SU-DHL-6 (cell line): Measurements from ENCODE around the gene BTN3A1.
"Not testable (repeated sequence)": the region's sequence is repeated elsewhere in the genome, so short reads cannot be mapped to it uniquely, and the experiment has no call there.

ENCODE experiments used
- H2AFZ ChIP-seq: fragments of 200-600 bp; sonication (generic); 2 replicates; pipeline ENCODE4 v1.6.1; 2014; ENCODE audit warnings: low read depth, mild to moderate bottlenecking, moderate library complexity, mixed read lengths, antibody characterized with exemption, low read length; ENCODE audit not compliant: severe bottlenecking
- H3F3A ChIP-seq: fragments of 200-600 bp; shearing (Covaris generic); 2 replicates; pipeline ENCODE4 v1.6.0; 2016; ENCODE audit warnings: antibody characterized with exemption, mild to moderate bottlenecking; ENCODE audit not compliant: insufficient read depth
- H3K27ac ChIP-seq: fragments of 200-600 bp; sonication (generic); 2 replicates; pipeline ENCODE4 v1.5.1; 2016; ENCODE audit warnings: low read depth, mild to moderate bottlenecking, low read length, moderate library complexity, mixed read lengths
- H3K27me3 ChIP-seq: fragments of 200-600 bp; sonication (generic), shearing (Covaris generic); 2 replicates; pipeline ENCODE4 v1.6.0; 2014; ENCODE audit warnings: mild to moderate bottlenecking, low read length
- H3K36me3 ChIP-seq: fragments of 200-600 bp; sonication (generic); 2 replicates; pipeline ENCODE4 v1.6.1; 2014; ENCODE audit warnings: mild to moderate bottlenecking, low read length, mixed read lengths
- H3K4me2 ChIP-seq: fragments of 300-600, 200-600 bp; shearing (Covaris generic), sonication (generic); 2 replicates; pipeline ENCODE4 v1.6.0; 2014; ENCODE audit warnings: low read length, low read depth, mild to moderate bottlenecking; ENCODE audit not compliant: poor library complexity, severe bottlenecking
- H3K4me3 ChIP-seq: fragments of 200-600 bp; sonication (generic); 2 replicates; pipeline ENCODE4 v1.5.1; 2014; ENCODE audit warnings: antibody characterized with exemption, low read length, mild to moderate bottlenecking, mixed read lengths; ENCODE audit not compliant: insufficient read depth, poor library complexity, severe bottlenecking
- H3K79me2 ChIP-seq: fragments of 200-600 bp; sonication (generic); 2 replicates; pipeline ENCODE4 v1.6.1; 2014; ENCODE audit warnings: mild to moderate bottlenecking, low read length, moderate library complexity; ENCODE audit not compliant: insufficient read depth
- H3K9ac ChIP-seq: fragments of 200-600 bp; sonication (generic); 2 replicates; pipeline ENCODE4 v1.7.0; 2014; ENCODE audit warnings: mild to moderate bottlenecking, low read length
- H3K9me2 ChIP-seq: fragments of 200-600 bp; sonication (generic); replicated peaks from 2 replicates; pipeline ENCODE4 v1.6.1; 2014; ENCODE audit warnings: low read length; ENCODE audit not compliant: insufficient read depth
- H3K9me3 ChIP-seq: fragments of 200-600 bp; sonication (generic); 2 replicates; pipeline ENCODE4 v1.6.1; 2014; ENCODE audit warnings: low read length, mixed read lengths; ENCODE audit not compliant: insufficient read depth
- H4K20me1 ChIP-seq: fragments of 200-600 bp; sonication (generic); 2 replicates; pipeline ENCODE4 v1.6.1; 2014; ENCODE audit warnings: low read depth, mild to moderate bottlenecking, antibody characterized with exemption, low read length, moderate library complexity, mixed read lengths
- EZH2phosphoT487 ChIP-seq: fragments of 200-600 bp; sonication (generic), shearing (Covaris generic); conservative IDR thresholded peaks from 2 replicates; pipeline ENCODE4 v1.6.1; 2018; ENCODE audit warnings: mild to moderate bottlenecking, antibody characterized with exemption, low read length, moderate library complexity, mixed read lengths
- TF ChIP-seq, protein P1 (sequence below): fragments of 200-600 bp; sonication (generic); IDR thresholded peaks from one replicate; pipeline ENCODE4 v1.5.1; 2017; ENCODE audit warnings: antibody characterized with exemption, mild to moderate bottlenecking, low read length, moderate library complexity; ENCODE audit not compliant: insufficient read depth, poor library complexity, severe bottlenecking

Gene BTN3A1

GRCh38 chr6:26375270-26375669 lies 26.8 kb upstream of the BTN3A1 start:
- H2AFZ ChIP-seq = no peak overlapping the region

GRCh38 chr6:26377719-26378118 lies 24.4 kb upstream of the BTN3A1 start:
- Histone ChIP-seq H4K20me1 (no peaks in the 10 kb centered on the region), H3K36me3 (no peaks in the 10 kb centered on the region), H3K9me3 (no peaks in the 10 kb centered on the region), H3K27ac (no peak overlapping the region), H3K27me3 (no peaks in the 10 kb centered on the region), H3K4me2 (no peak overlapping the region), H3K9ac (no peak overlapping the region), H3K79me2 (no peaks in the 10 kb centered on the region), H3K9me2 (no peaks in the 10 kb centered on the region), H3F3A (no peaks in the 10 kb centered on the region), H3K4me3 (no peak overlapping the region), H2AFZ (no peak overlapping the region)
- TF ChIP-seq EZH2phosphoT487 = no peak
- TF ChIP-seq, protein P1, sequence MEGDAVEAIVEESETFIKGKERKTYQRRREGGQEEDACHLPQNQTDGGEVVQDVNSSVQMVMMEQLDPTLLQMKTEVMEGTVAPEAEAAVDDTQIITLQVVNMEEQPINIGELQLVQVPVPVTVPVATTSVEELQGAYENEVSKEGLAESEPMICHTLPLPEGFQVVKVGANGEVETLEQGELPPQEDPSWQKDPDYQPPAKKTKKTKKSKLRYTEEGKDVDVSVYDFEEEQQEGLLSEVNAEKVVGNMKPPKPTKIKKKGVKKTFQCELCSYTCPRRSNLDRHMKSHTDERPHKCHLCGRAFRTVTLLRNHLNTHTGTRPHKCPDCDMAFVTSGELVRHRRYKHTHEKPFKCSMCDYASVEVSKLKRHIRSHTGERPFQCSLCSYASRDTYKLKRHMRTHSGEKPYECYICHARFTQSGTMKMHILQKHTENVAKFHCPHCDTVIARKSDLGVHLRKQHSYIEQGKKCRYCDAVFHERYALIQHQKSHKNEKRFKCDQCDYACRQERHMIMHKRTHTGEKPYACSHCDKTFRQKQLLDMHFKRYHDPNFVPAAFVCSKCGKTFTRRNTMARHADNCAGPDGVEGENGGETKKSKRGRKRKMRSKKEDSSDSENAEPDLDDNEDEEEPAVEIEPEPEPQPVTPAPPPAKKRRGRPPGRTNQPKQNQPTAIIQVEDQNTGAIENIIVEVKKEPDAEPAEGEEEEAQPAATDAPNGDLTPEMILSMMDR = no peak

More at GRCh38 chr6:26375270-26375669, 26.8 kb upstream of the BTN3A1 start:
- Histone ChIP-seq H3K4me3 (no peak overlapping the region), H3K27ac (no peak overlapping the region), H3K27me3 (no peaks in the 10 kb centered on the region), H3K36me3 (no peaks in the 10 kb centered on the region), H4K20me1 (no peaks in the 10 kb centered on the region), H3K79me2 (no peaks in the 10 kb centered on the region), H3K9me2 (no peaks in the 10 kb centered on the region), H3K4me2 (no peak overlapping the region), H3F3A (no peaks in the 10 kb centered on the region), H3K9ac (no peak overlapping the region), H3K9me3 (no peaks in the 10 kb centered on the region)
- TF ChIP-seq EZH2phosphoT487 = no peak
- TF ChIP-seq, protein P1 = no peak

DNA sequence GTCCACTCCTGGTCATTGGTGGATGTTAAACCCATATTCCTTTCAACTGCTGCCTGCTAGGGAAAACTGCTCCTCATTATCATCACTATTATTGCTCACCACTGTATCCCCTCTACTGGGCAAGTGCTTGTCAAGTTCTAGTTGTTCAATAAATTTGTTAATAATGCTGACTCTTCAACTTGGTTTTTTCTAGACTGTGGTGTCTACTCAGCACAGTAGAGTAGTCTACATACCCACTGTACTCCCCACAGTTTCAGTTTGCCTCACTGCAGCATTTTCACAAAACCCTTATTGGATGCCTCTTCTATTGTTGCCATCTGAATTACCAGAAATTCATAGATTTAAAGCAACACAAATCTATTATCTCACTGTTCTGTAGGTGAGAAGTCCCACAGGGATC lies 23.9 kb upstream of the BTN3A1 start:
- H3K4me3 ChIP-seq, H3K9ac ChIP-seq, H3F3A ChIP-seq, H3K4me2 ChIP-seq, H3K79me2 ChIP-seq, H3K27ac ChIP-seq, H3K9me2 ChIP-seq, H3K27me3 ChIP-seq, H3K9me3 ChIP-seq, H4K20me1 ChIP-seq, H3K36me3 ChIP-seq, H2AFZ ChIP-seq: not testable (repeated sequence)

- Histone ChIP-seq H3K9me2 (no peaks in the 10 kb centered on the region), H3K9ac (no peak overlapping the region), H3F3A (no peaks in the 10 kb centered on the region), H3K4me2 (no peak overlapping the region), H3K27me3 (no peaks in the 10 kb centered on the region), H3K4me3 (no peak overlapping the region), H3K79me2 (no peaks in the 10 kb centered on the region), H2AFZ (no peak overlapping the region), H3K9me3 (no peaks in the 10 kb centered on the region), H3K27ac (no peak overlapping the region), H4K20me1 (no peaks in the 10 kb centered on the region), H3K36me3 (no peaks in the 10 kb centered on the region)
- TF ChIP-seq, protein P1 = no peak
- no peak for TF ChIP-seq EZH2phosphoT487
Observed at GRCh38 chr6:26379292-26379691, 22.8 kb upstream of the BTN3A1 start.
